ENCODE measurements around the gene MYL10.
A peak's percentile ranks its signal among the peaks of the same experiment; 100 is the strongest.
"Not testable (repeated sequence)": the region's sequence is repeated elsewhere in the genome, so short reads cannot be mapped to it uniquely, and the experiment has no call there.

The MYL10 gene

DNA sequence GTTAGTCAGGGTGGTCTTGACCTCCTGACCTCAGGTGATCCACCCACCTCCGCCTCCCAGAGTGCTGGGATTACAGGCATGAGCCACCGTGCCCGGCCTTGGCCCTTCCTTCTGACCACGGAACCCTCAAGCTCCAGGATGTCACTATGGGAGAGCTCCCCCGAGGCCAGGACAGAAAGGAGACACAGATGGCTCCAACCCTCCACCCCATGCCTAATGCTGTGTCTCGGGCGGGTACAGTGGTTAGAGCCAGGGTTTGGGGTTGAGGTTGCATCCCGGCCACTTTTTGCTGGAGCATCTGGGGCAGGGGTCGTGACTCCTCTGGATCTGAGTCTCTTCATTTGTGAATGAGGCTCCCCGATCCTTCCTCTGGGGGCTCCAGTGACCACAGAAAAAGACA is 8.1 kb downstream of the MYL10 start:
- DNase-seq (ENCODE audit: extremely low read depth in 1 of 2, low read depth in 1 of 2): no peak

DNA sequence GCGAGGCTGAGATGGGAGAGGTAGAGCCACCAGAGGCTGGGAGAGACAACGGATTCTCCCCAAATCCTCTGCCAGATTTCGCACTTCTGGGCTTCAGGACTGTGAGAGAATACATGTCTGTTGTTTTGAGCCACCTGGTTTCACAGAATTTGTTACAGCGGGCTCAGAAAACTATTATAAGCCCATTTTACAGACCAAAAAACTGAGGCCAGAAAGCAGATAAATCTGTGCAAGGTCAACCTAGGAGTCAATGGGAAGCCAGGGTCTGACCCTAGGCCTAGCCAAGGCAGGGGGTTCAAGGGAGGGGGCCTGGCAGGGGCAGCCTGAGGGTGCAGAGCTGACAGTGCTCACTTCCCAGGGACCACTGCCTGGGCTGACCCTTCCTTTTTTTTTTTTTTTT is 8.7 kb downstream of the MYL10 start:
- no peak for DNase-seq (ENCODE audit: extremely low read depth in 1 of 2, low read depth in 1 of 2)

GRCh38 chr7:101618916-101619315 is 10.2 kb downstream of the MYL10 start:
- DNase-seq (ENCODE audit: extremely low read depth in 1 of 2, low read depth in 1 of 2): no peak

DNA sequence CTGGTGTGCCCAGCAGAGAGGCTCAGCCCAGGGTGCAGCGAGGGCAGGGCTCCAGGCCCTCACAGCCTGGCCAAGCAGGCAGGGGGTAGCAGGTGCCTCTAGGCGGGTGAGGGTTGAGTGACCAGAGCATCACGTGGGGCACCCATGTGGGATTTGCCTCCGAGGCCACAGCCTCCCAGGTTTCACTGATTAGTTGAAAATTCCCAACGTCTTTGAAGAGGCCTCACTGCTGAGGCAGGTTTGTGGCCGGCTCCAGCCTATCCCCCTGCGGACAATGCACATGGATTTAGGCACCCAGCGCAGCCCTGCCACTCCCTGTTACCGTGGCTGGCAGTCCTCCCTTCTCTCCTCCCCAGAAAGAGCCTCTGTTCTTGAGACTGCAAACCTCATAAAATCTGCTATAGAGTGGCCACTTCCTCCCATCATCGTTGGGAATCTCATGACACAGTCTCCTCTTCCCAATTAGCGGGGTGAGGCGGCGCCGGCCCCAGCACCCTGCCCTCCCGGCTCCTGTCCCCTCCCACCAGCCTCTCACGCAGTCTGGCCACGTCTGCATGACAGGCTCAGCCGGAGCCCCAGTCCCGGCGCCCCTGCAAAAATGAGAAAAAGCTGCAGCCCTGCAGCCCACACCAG is 10.8 kb downstream of the MYL10 start:
- DNase-seq (ENCODE audit: extremely low read depth in 1 of 2, low read depth in 1 of 2): no peak

DNA sequence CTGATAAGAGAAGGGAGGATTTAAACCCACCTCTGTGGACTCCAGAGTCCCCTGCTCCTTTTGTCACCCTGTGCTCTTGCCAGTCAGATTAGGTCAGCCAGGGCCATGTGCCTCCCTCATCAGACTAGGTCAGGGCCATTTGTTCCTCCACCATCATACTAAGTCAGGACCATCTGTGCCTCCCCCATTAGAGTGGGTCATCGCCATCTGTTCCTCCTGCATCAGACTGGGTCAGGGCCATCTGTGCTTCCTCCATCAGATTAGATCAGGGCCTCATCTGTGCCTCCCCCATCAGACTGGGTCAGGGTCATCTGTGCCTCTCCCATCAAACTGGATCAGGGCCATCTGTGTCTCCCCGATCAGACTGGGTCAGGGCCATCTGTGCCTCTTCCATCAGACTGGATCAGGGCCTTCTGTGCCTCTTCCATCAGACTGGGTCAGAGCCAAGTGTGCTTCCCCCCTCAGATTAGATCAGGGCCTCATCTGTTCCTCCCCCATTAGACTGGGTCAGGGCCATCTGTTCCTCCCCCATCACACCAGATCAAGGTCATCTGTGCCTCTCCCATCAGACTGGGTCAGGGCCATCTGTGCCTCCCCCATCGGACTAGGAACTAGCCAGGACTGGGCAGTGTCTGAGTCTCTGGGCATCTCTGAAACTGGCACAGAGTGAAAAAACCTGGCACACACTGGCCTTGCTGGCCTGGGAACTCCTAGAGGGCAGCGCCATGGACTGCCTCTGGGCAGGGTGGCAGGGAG is 11.5 kb downstream of the MYL10 start:
- DNase-seq (ENCODE audit: extremely low read depth in 1 of 2, low read depth in 1 of 2): no peak

- no peak for DNase-seq (ENCODE audit: extremely low read depth in 1 of 2, low read depth in 1 of 2)
These were observed 13.7 kb downstream of the MYL10 start for GRCh38 chr7:101615446-101615845.

DNA sequence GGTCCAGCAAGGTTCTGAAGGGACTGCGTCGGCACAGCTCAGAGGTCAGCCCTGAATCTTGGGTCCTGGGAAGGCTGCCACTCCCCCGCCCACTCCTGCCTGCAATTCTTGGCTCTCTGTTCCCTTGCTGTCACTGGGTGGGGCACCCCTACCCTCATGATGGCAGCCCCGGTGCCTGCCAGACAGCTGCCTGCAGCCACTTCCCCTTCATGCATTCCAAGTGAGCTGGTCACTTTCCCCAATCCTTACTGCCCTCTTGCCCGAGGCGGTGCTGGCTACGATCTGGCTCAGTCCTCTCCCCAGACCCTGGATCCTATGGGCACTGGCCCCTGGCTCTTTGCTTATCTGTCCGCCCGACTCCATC is 14.2 kb downstream of the MYL10 start:
- DNase-seq (ENCODE audit: extremely low read depth in 1 of 2, low read depth in 1 of 2): no peak

DNA sequence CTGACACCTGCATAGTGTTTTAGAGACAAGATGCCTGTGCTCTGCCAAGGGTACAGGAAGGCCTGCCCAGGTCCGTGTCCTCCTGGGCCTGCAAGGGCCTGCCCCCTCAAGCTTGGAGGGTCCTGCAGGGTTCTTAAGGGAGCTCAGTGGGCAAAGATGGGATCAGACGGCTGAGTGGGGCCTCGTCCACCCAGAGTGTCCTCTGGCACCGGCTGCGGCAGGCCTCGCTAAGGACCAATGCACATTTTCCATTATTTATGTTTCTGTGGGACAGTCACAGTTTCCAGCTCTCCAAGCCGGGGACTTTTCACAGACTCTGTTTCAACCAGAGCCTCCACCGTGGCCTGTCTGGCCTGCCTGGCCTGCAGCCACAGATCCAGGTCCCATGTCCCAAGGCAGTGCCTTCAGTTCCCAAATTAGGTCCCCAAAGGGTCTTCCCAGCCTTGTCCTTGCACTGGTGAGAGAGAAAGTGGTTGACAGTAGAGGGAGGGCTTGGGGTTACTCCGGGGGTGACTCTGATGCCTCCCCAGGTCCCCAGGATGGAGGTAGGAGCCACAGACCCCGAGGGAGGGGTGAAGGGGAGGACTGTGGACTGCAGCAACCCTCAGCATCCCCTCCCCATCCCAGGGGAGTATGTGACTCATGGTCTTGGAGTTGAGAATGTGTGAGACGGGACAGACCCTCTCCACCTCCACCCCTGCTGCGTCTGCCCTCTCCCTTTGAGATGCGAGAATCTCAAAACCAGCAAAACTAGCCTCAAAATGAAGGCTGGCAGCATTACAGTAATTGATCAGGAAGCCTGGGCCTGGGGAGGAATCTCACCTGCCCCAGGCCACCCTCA is 14.8 kb downstream of the MYL10 start:
- no peak for DNase-seq (ENCODE audit: extremely low read depth in 1 of 2, low read depth in 1 of 2)

GRCh38 chr7:101612885-101613515 is 16.1 kb downstream of the MYL10 start:
- DNase-seq (ENCODE audit: extremely low read depth in 1 of 2, low read depth in 1 of 2): no peak

DNA sequence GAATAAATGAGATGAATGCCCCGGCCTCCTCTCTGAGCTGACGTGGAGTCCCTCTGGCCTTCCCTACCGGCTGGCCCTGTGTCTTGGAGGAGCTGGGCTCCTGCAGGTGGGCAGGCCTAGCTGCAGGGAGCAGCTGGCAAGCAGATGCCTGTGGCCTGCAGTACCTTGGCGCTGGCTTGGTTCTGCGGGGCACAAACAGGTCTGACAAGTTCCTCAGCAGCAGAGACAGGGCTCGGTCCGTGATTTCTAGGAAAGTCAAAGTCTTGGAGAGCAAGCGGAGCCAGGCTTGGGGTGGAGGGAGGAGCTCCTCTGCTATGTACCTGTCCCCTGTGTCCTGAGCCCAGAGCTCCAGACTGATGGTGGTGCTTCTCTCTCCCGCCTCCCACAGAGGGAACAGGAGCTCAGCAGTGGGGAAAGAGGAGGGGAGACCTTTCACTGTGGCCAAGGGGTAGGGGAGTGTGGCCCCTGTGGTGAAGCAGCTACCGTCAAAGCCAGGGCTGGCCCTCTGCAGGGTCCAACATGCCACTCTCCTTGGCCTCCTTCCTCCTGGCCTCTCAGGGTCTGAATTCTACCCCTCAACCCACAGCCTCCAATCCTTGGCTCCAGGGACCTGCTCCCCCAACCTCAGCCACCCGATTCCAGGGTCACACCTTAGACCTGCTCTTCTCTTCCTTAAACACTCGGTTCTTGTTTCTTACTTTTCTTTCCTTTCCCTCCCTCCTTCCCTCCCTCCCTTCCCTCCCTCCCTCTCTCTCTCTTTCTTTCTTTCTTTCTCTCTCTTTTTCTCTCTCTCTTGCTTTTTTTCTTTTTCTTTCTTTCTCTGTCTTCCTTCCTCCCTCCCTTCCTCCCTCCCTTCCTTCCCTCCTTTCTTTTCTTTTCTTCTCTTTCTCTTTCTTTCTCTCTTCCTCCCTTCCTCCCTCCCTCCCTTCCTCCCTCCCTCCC is 20.1 kb downstream of the MYL10 start:
- no peak for DNase-seq (ENCODE audit: extremely low read depth in 1 of 2, low read depth in 1 of 2)

DNA sequence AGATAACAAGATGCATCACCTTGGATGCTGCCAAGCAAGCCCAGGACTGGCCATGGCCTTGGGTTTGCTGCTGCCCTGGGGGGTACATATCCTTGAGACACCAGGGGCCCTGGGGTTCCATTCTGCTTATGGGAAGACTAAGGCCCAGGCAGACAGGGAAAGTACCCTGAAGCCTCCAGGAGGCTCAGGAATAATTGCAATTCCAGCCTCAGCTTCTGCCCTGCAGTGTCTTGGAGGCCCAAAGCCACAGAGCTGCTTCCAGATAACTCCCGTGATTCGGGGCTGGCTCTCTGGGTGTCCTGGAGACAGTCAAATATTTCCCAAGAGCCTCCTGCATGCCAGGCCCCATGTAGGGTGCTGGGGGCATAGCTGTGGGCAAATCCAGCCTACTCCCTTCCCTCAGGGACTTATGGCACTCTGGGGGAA is 22.6 kb downstream of the MYL10 start:
- no peak for DNase-seq (ENCODE audit: extremely low read depth in 1 of 2, low read depth in 1 of 2)

- no peak for DNase-seq (ENCODE audit: extremely low read depth in 1 of 2, low read depth in 1 of 2)
These were observed 23.2 kb downstream of the MYL10 start for GRCh38 chr7:101605611-101606497.

- DNase-seq (ENCODE audit: extremely low read depth in 1 of 2, low read depth in 1 of 2): not testable (repeated sequence)
These were observed 24.2 kb downstream of the MYL10 start for GRCh38 chr7:101604934-101605332.

- no peak for DNase-seq (ENCODE audit: extremely low read depth in 1 of 2, low read depth in 1 of 2)
These were observed 24.7 kb downstream of the MYL10 start for GRCh38 chr7:101604331-101604933.

- peak; percentile 22 to 39 for DNase-seq (ENCODE audit: extremely low read depth in 1 of 2, low read depth in 1 of 2)
These were observed 26.4 kb downstream of the MYL10 start for GRCh38 chr7:101602484-101603241.

DNA sequence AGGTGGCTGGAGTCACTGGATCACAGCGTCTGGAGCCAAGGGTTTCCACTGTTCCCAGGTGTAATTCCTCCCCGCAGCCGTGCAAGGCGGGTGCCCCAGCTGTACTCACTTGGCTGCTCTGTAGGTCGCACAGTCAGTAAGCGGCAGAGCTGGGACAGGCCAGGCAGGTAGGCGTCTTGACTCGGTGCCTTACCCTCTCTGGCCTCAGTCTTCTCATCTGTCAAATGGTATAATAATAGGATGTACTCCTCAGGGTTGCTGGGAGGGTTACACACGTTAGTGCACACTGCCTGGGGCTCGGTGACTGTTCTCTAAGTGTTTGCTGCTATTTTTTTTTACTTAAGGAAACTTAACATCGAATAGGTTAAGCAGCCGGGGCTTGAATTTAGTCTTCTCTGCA is 27.0 kb downstream of the MYL10 start:
- no peak for DNase-seq (ENCODE audit: extremely low read depth in 1 of 2, low read depth in 1 of 2)

DNA sequence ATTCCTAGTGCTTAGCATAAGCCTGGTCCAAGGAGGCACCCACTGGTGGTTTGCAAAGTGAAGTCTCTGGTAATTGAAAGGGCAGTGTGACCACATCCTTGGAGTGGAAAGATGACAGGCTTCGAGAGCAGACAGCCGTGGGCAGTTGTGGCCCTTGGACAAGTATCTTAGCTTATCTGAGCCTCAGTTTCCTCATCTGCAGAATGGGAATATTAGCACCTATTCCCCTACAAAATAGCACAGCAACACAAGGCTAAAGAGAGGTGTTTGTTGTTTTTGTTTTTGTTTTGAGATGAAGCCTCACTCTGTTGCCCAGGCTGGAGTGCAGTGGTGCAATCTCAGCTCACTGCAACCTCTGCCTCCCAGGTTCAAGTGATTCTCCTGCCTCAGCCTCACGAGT is 29.3 kb downstream of the MYL10 start:
- no peak for DNase-seq (ENCODE audit: extremely low read depth in 1 of 2, low read depth in 1 of 2)

All from stimulated activated CD8-positive, alpha-beta memory T cell treated with anti-CD3 and anti-CD28 coated beads, Interleukin-7, amount 100 ng/mL, for 48 hours (primary cell).